Activated naive CD8-positive, alpha-beta T cell treated with anti-CD3 and anti-CD28 coated beads, Interleukin-2, amount 10 ng/mL, durations not matched to agents 7 days and 5 days (primary cell): Measurements from ENCODE around the gene RGS17. TPM values are rescaled to one million over a fixed set of nuclear protein-coding genes. Genes with fewer than 3 reads are reported as not detected.

ENCODE experiments used
- ATAC-seq: fragments of 150-1000 bp; cut with Tn5 transposase; one replicate; pipeline ENCODE4 v1.10.0; 2021; ENCODE audit warnings: low read depth, moderate library complexity
- POLR2A ChIA-PET: fragments of 350-600 bp; sonication (Branson Sonifier 250); formaldehyde crosslinking; loops from one replicate; lab custom pipeline; 2021; ENCODE audit warnings: antibody characterized with exemption; lab: Charles Lee
- DNase-seq: peaks from one replicate; pipeline ENCODE4 v3.0.0; 2021
- H3K27ac Mint-ChIP-seq: one replicate; pipeline ENCODE4 v1.8.0; 2022; ENCODE audit warnings: mild to moderate bottlenecking, mixed read lengths
- H3K27me3 Mint-ChIP-seq: one replicate; pipeline ENCODE4 v1.8.0; 2022; ENCODE audit warnings: mild to moderate bottlenecking, moderate library complexity, mixed read lengths
- H3K36me3 Mint-ChIP-seq: one replicate; pipeline ENCODE4 v1.8.0; 2021; ENCODE audit warnings: mild to moderate bottlenecking, mixed read lengths
- H3K4me1 Mint-ChIP-seq: one replicate; pipeline ENCODE4 v1.8.0; 2021; ENCODE audit warnings: mixed read lengths
- H3K4me3 Mint-ChIP-seq: one replicate; pipeline ENCODE4 v1.8.0; 2022; ENCODE audit warnings: mild to moderate bottlenecking, moderate library complexity, mixed read lengths
- H3K9me3 Mint-ChIP-seq: one replicate; pipeline ENCODE4 v1.8.0; 2021; ENCODE audit warnings: mixed read lengths
- total RNA-seq, 2 experiments: library from RNA; stranded (reverse); gene quantifications; one replicate each; pipeline ENCODE4 v1.2.3, GENCODE V29; 2021

Gene RGS17
- total RNA-seq, 2 experiments from 2014 or later = not detected

DNA sequence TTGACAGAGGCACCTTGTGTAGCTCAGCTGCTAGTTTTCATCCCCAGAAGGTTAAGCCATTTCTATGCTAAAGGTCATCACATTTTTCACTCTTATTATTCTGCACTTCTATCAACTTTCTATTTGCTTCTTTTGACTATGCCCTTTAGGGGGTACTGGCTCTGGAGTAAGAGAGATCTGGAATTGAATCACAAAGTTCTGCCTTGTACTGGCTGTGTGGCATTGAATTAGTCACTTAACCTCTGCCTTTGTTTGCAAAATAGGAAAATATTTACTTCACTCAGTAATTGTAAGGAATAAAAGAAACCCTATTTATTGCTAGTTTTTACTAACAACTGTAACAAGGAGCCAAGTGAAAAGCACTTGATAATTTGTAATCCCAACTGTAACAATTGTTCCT is 71.8 kb downstream of the RGS17 start:
- Mint-ChIP-seq H3K4me3 (no peak overlapping the region), H3K27ac (no peak overlapping the region), H3K36me3 (no peaks in the 10 kb centered on the region), H3K9me3 (no peaks in the 10 kb centered on the region), H3K27me3 (no peaks in the 10 kb centered on the region), H3K4me1 (no peaks in the 10 kb centered on the region)
- no peak for DNase-seq
- ATAC-seq = no peak
- POLR2A ChIA-PET = no interaction called here

DNA sequence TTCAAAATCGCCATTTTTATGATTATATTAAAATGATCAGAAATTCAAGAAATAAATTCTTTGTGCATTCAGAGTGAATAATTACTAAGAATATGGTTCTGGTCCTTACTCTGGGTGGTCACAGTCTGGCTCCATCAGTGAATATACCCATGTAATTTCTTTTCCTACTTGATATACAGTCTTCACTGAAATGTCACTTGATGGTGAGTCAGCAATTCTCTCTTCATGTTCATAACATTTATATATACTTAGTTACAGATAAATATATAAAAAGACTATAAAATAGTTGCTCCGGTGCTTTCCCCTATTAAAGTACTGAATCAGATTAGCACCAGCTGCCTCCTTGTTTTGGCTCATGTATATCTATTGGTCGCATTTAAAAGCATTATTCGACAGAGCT is 72.2 kb downstream of the RGS17 start:
- H3K27ac Mint-ChIP-seq = no peak overlapping the region
- H3K4me3 Mint-ChIP-seq = no peak overlapping the region
- no peaks in the 10 kb centered on the region for H3K9me3 Mint-ChIP-seq
- no peaks in the 10 kb centered on the region for H3K27me3 Mint-ChIP-seq
- H3K36me3 Mint-ChIP-seq = no peaks in the 10 kb centered on the region
- no peaks in the 10 kb centered on the region for H3K4me1 Mint-ChIP-seq
- DNase-seq = no peak
- POLR2A ChIA-PET = no interaction called here
- no peak for ATAC-seq

DNA sequence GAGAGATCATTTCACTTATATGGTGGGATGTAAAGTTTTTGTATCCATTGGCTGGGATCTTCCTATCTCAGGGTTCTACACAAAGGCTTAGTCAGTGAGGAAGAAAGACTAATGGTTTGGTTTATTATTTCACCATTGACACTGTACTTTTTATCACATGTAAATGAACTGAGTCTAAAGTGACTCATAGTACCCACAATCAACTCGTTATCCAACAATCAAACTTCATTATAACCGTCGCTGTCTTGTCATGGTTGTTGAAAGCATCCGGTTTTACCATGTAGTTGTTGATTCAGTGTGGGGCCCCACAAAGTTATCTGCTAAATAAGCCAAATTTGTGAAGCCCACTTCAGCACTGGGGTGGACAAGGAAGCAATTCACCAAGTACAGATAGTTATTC is 72.8 kb downstream of the RGS17 start:
- ATAC-seq (no peak), DNase-seq (no peak)
- POLR2A ChIA-PET = no interaction called here
- Mint-ChIP-seq H3K9me3 (no peaks in the 10 kb centered on the region), H3K4me3 (no peak overlapping the region), H3K36me3 (no peaks in the 10 kb centered on the region), H3K27ac (no peak overlapping the region), H3K27me3 (no peaks in the 10 kb centered on the region), H3K4me1 (no peaks in the 10 kb centered on the region)

DNA sequence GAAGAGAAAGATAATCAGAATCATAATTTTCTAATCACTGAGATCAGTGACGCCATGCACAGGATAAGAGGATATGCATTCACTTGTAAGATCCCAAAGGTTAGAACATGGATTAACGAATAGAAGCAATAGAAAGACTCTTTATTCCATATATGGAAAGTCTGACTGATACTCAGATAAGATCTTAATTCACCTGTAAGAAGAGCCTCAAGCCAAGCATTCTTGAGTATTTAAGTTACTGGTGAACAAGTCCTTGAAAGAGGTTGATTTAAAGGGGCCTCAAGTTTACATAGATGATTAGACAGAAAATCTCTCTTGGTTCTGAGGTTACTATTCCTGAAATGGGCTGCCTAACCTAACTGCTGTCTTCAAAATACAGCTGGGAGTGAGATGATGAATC is 74.8 kb downstream of the RGS17 start:
- Mint-ChIP-seq H3K9me3 (no peaks in the 10 kb centered on the region), H3K36me3 (no peaks in the 10 kb centered on the region), H3K4me3 (no peak overlapping the region), H3K27me3 (no peaks in the 10 kb centered on the region), H3K27ac (no peak overlapping the region), H3K4me1 (no peaks in the 10 kb centered on the region)
- DNase-seq (no peak), ATAC-seq (no peak)
- POLR2A ChIA-PET = no interaction called here

DNA sequence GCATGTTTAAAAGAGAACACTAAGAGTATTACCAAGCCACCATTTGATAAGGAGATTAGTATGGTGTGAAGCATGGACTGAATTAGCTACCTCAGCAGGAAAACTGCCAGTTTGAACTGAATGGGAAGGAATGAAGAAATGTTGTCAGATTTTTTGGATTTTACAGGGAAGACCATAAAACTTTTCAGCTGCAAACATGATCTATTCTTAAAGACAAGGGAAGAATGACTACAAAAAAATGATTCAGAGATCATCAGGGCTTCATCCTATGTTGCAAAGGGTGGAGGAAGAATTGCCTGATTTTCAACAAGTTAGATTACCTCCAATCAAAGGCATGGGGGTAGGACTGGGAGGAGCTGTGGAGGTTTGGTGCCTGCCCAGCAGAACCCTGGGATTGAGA is 79.3 kb downstream of the RGS17 start:
- Mint-ChIP-seq H3K4me3 (no peak overlapping the region), H3K9me3 (peaks cover 1% of the 10 kb centered on the region), H3K27me3 (no peaks in the 10 kb centered on the region), H3K4me1 (no peaks in the 10 kb centered on the region), H3K27ac (no peak overlapping the region), H3K36me3 (no peaks in the 10 kb centered on the region)
- POLR2A ChIA-PET = no interaction called here
- DNase-seq (no peak), ATAC-seq (no peak)

DNA sequence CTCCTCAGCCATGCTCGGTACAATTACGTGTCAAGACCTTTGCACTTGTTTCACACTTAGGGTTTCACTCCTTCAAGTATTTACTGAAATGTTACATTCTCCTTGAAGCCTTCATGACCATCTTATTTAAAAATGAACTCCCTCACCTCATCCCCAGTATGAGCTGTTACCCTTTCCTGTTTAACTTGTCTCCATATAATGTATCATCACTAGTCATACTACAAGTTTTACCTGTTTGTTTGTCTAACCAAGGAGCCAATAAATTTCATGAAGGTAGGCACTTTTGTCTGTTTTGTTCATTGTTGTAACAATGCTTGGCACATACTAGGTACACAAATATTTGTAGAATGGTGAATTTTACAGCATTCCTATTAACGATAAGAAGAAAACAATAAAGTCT is 82.5 kb downstream of the RGS17 start:
- no peaks in the 10 kb centered on the region for H3K27me3 Mint-ChIP-seq
- ATAC-seq (no peak), DNase-seq (no peak)
- H3K27ac Mint-ChIP-seq = no peak overlapping the region
- peaks cover 1% of the 10 kb centered on the region for H3K9me3 Mint-ChIP-seq
- H3K4me3 Mint-ChIP-seq = no peak overlapping the region
- H3K4me1 Mint-ChIP-seq = no peaks in the 10 kb centered on the region
- no peaks in the 10 kb centered on the region for H3K36me3 Mint-ChIP-seq
- POLR2A ChIA-PET = no interaction called here

DNA sequence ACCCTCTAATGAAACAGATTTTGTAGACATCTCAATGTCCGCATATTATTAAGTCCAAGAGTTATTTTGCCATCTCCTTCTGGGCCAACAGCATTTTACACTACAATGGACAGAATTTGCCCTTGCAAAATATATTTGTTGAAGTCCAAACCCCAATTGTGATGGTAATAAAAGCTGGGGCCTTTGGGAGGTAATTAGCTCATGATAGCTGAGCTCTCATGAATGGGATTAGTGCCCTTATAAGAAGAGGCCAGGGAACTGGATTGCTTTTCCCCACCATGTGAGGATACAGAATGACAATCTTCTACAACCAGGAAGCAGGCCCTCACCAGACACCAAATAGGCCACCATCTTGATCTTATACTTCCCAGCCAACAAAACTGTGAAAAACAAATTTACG is 83.7 kb downstream of the RGS17 start:
- peaks cover 1% of the 10 kb centered on the region for H3K9me3 Mint-ChIP-seq
- H3K27me3 Mint-ChIP-seq = no peaks in the 10 kb centered on the region
- H3K4me1 Mint-ChIP-seq = no peaks in the 10 kb centered on the region
- ATAC-seq (no peak), DNase-seq (no peak)
- H3K4me3 Mint-ChIP-seq = no peak overlapping the region
- POLR2A ChIA-PET = no interaction called here
- no peaks in the 10 kb centered on the region for H3K36me3 Mint-ChIP-seq
- no peak overlapping the region for H3K27ac Mint-ChIP-seq

DNA sequence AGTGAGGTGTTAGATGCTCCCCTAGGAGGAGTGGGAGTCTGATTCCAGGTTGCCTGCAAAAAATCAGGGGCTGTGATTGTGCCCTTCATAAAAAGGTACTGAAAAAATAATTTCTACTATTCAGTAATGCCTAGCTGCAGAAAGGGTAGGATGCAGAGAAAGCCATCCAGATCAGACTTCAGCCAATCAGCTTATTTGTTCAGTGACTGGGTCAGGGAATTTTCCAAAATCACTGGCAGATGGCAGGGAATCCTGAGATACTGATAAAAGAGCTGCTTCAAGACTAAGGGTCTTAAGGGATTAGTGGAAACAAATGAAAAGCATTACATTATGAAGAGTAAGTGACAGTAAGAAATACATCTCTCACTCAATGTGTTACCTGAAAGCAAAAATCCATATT is 85.8 kb downstream of the RGS17 start:
- H3K9me3 Mint-ChIP-seq = peaks cover 1% of the 10 kb centered on the region
- H3K27me3 Mint-ChIP-seq = no peaks in the 10 kb centered on the region

DNA sequence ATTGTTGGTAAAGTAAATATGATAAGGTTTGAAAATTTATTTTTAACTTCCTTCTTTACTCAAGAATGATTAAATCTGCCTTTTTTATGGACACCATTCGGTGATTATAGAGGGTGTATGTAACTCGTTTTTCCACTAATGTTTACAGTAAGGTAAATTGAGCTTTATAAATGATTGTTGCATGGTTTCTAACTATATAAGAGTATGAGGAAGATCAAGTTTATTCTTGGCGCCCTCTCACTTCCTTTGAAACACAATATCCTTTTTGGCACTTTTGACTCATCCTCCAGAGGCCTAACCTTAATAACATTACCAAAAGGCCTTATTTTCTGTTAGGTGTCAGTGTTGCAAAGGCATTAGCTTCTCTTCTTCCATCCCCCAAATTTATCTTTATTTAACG is 86.8 kb downstream of the RGS17 start:
- Mint-ChIP-seq H3K36me3 (no peaks in the 10 kb centered on the region), H3K4me1 (no peaks in the 10 kb centered on the region), H3K27me3 (no peaks in the 10 kb centered on the region), H3K27ac (no peak overlapping the region), H3K9me3 (peaks cover 1% of the 10 kb centered on the region), H3K4me3 (no peak overlapping the region)
- POLR2A ChIA-PET = no interaction called here
- ATAC-seq (no peak), DNase-seq (no peak)

More for the DNA sequence above, 85.8 kb downstream of the RGS17 start:
- no peak overlapping the region for H3K4me3 Mint-ChIP-seq
- H3K27ac Mint-ChIP-seq = no peak overlapping the region
- no peak for DNase-seq
- no peaks in the 10 kb centered on the region for H3K36me3 Mint-ChIP-seq
- POLR2A ChIA-PET = no interaction called here
- ATAC-seq = no peak
- no peaks in the 10 kb centered on the region for H3K4me1 Mint-ChIP-seq

DNA sequence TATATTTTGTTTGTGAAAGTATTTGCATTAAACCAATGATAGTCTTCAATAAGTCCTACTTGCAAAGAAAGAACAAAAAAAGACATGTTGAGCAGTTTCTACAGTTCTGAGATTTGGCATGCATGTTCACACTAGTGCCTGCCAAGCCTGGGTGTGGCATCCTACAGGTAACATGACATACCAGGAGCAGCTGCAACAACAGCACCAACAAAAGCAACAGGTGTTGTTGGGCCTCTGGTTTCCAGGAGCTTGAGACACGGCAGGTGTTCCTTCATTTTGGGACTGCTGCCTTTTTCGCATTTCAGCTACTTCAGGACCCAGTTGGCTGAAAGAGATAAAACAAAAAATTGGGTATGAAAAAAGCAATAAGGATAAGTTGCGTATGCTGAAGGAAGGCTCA is 87.4 kb downstream of the RGS17 start:
- DNase-seq (no peak), ATAC-seq (no peak)
- POLR2A ChIA-PET = no interaction called here
- Mint-ChIP-seq H3K27me3 (no peaks in the 10 kb centered on the region), H3K36me3 (no peaks in the 10 kb centered on the region), H3K4me3 (no peak overlapping the region), H3K4me1 (no peaks in the 10 kb centered on the region), H3K9me3 (peaks cover 1% of the 10 kb centered on the region), H3K27ac (no peak overlapping the region)

DNA sequence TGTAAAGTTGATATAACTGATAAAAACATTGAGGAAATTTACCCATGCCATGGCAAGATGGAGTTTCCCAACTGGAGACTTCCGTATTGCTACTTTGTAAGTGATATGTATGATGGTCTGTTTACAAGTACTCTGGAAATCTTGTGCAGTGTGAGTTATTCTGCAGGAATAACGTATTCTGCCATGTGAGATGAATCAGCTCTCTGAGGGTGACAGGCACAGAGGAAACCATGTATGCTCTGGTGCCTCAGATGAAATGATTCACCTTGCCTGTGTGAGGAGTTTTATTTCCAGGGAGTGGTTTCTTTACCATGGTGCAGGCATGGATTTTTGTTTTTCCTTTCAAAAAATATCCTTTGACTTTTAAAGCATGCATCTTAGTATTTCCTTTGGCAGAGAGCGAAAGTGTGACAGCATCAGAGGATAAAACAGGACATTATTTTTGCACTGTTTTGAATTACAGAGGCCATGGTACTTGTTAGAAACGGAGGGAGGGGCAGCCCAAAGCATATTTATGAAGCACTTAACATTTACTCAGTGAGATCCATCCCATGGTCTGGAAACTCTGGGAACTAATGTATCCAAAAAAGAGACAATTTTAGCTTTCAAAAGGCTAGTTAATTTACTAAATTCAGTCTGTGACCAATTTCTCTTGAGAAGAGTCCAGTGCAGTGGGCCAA is 92.6 kb downstream of the RGS17 start:
- no peaks in the 10 kb centered on the region for H3K9me3 Mint-ChIP-seq

DNA sequence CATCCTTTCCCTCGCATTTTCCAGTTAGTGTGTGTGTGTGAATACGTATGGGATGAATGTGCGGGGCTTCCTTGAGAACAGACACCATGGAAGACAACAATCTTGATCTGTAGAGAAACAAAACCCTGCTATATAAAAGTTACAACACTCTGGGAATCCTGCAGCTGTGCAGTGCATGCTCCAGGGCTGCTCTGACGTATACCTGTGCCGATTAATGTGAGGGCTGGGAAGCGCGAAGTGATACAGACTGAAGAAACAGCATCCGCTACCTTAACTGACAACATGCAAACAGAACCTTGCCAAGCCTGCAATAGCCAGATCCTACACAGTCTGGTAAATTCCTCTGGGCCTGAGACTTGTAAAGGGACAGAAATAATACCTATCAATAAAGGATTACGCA is 96.9 kb downstream of the RGS17 start:
- DNase-seq = no peak
- Mint-ChIP-seq H3K4me3 (no peak overlapping the region), H3K27me3 (peaks cover 18% of the 10 kb centered on the region), H3K27ac (no peak overlapping the region), H3K9me3 (no peaks in the 10 kb centered on the region), H3K4me1 (no peaks in the 10 kb centered on the region), H3K36me3 (no peaks in the 10 kb centered on the region)
- POLR2A ChIA-PET = no interaction called here
- no peak for ATAC-seq

More for the DNA sequence above, 92.6 kb downstream of the RGS17 start:
- Mint-ChIP-seq H3K4me1 (no peaks in the 10 kb centered on the region), H3K27ac (no peak overlapping the region), H3K4me3 (no peak overlapping the region), H3K27me3 (peaks cover 4% of the 10 kb centered on the region), H3K36me3 (no peaks in the 10 kb centered on the region)
- POLR2A ChIA-PET = no interaction called here
- DNase-seq (no peak), ATAC-seq (no peak)

DNA sequence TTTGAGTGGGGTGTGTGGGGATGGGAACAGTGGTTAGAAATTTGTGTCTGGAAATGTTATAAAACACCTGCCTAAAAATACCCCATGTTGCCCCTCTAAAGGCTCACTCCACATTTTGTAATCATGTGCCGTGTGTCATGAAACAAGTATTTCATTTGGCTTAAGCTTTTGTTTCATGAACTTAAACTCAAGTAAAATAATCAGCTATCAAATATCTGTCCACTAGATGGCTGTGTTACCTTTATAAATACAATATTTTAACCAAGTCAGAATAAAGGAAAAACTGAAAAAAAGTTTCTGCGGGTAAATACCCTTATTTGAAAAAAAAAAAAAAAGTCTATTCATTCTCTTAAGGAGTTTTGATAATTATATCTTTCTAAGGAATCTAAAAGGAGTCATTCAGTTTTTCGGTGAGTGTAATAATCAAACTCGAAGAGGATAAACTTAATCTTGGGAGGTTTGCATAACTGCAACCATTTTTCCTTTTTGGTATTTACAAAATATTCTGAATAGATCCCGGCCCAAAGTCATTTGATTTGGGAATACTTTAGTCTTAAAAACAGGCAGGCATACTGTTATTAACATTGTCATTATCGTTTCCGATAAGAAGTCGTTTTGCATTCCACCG is 98.7 kb downstream of the RGS17 start:
- no peaks in the 10 kb centered on the region for H3K4me1 Mint-ChIP-seq
- no peaks in the 10 kb centered on the region for H3K9me3 Mint-ChIP-seq
- no peak overlapping the region for H3K4me3 Mint-ChIP-seq
- H3K27me3 Mint-ChIP-seq = peaks cover 17% of the 10 kb centered on the region
- no peak overlapping the region for H3K27ac Mint-ChIP-seq
- ATAC-seq (no peak), DNase-seq (no peak)
- POLR2A ChIA-PET = interaction anchor here (0.7 kb wide), 1 partner anchor 853 kb away, joined by 4 read pairs; no protein-coding TSS in a partner anchor
- H3K36me3 Mint-ChIP-seq = no peaks in the 10 kb centered on the region

DNA sequence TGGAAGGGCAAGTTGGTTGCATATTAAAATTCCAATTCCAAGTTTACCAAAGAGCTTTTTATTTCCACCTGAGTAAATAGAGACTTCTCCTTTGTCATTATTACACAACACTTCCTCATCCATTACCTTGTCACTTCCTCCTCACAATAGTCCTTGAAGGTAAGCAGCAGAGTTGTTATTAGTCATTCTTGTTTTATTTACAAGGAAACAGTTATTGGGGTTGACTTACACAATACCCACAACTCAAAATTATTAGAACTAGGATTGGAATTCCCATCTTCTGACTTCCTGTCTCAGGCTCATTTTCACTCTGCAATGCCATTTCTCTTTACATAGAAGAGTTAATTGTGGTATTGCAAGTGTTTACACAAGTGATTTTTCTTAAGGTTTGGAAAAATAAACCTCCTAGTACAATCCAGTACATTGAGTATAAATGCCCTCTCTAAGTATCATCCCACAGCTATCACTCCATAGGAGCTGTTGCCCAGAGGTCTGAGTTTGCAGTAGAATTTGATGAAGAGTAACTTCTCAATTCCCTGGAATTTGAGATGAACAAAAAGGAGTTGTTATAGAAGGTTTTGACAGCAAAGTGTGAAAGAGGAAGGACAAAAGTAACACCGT is 99.6 kb downstream of the RGS17 start:
- Mint-ChIP-seq H3K4me3 (no peak overlapping the region), H3K27me3 (peaks cover 17% of the 10 kb centered on the region), H3K4me1 (no peaks in the 10 kb centered on the region), H3K27ac (no peak overlapping the region), H3K36me3 (no peaks in the 10 kb centered on the region), H3K9me3 (no peaks in the 10 kb centered on the region)
- POLR2A ChIA-PET = interaction anchor here (0.7 kb wide), 1 partner anchor 853 kb away, joined by 4 read pairs; no protein-coding TSS in a partner anchor
- no peak for ATAC-seq
- no peak for DNase-seq
